GM18951 (cell line): ENCODE data around the gene SLC2A11.

Experiments
- POLR2A ChIP-seq: IDR thresholded peaks from 4 replicates; pipeline ENCODE4 v1.6.1; 2011; ENCODE audit warnings: mild to moderate bottlenecking; ENCODE audit not compliant: insufficient read length, insufficient read depth; ENCODE audit errors: extremely low read depth
- in situ Hi-C: fragments of 300-500 bp; cut with MboI; formaldehyde crosslinking; loops from one replicate; pipeline ENCODE4 v1.12.0; 2022; ENCODE audit warnings: low sequenced_read_pairs, mixed read lengths, inconsistent platforms; ENCODE audit not compliant: unreplicated experiment

Gene SLC2A11

DNA sequence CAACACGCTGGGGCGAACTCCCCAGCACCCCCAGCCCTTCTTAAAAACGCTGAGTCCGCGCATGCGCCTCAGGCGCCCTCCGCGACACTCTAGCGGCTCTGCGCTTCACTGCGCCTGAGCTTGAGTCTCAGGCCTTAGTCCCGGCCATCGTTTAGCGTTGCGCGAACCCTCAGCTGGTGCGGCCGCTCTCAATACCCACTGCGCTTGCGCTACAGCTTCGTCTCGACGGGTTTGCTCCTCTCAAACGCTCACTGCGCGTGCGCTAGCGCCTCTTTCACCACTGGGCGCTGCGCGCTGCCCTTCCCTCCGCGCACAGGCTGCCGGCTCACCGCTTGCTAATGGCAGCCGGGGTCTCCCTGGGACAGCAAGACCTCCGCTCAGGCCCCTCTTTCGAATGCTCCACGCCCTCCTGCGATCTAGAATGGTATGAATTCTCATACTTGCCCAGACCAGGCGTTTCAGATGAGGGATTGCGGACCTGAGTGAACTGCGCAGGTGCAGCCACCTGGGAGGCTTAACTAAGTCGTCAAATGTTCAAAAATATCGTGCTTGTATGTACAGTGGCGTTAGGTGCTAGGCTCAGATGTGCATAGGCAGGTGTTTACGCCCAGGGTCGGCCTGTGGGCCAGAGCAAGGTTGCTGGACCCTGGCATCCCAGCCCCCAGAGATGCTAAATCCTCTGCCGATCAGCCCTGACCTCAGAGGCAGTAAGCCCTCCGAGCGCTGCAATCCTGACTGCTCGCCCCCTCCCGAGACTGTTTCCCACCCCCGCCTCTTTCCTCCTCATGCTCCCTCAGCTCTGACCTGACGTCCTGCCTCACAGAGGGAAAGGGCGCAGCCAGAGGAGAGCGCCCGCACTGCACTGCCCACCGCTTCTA, at the start of gene SLC2A11:
Gene SLC2A11 (plus strand): TSS at position 270 of the 878 bp plus-strand sequence. CDS start 125 bp downstream, at position 395.
- TF ChIP-seq POLR2A: peak; percentile 92
- in situ Hi-C loops: no loop called here

DNA sequence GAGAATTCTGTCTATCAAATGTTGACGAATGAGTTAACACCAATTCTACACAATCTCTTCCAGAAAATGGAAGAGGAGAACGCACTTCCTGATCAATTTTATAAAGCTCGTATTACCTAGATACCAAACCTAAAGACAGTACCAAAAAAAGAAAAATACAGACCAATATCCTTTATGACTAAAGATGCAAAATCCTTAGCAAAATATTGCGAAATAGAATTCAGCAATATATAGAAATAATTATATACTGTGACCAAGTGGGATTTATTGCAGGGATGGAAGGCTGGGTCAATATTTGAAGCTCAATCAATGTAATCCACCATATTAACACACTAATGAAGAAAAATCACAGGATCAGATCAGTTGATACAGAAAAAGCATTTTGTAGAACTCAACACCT, 45.3 kb upstream of the SLC2A11 start:
- in situ Hi-C loops: no loop called here
- no peak for TF ChIP-seq POLR2A

- in situ Hi-C loops: no loop called here
- no peak for TF ChIP-seq POLR2A
These were observed 42.0 kb upstream of the SLC2A11 start for GRCh38 chr22:23815541-23816155.

DNA sequence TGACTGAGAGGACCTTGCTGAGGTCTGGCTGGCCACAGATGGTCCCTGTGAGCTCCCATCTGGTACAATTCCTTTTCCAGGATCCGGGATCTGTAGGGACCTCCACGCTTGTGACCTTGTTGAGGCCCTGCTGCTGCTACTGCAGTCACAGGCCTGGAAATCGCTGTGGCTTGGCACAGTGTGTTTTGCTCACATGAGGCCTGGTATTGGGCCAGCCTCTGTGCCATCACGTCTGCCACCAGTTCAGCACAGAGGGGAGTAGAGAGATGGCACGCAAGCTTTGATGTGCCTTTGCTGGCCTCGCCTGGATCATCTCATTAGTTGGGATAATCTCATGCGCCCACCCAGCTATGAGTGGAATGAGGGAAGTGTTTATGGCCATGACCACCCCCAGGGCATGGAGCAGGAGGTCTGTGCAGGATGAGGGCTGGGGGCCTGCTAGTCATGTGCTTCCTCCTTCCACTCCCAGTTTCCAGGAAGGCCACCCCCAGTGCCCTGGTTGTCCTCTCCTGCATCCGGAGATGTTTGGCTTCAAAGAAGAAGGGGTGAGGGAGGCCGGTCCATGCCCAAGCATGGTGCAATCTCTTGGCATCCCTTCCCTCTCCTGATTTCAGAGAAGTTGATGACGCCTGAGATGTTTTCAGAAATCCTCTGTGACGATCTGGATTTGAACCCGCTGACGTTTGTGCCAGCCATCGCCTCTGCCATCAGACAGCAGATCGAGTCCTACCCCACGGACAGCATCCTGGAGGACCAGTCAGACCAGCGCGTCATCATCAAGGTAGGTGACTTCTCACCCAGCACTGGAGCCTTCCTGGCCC, 41.3 kb upstream of the SLC2A11 start:
- in situ Hi-C loops: no loop called here
- TF ChIP-seq POLR2A: no peak

GRCh38 chr22:23817146-23817545, 40.5 kb upstream of the SLC2A11 start:
- TF ChIP-seq POLR2A: no peak
- in situ Hi-C loops: no loop called here

DNA sequence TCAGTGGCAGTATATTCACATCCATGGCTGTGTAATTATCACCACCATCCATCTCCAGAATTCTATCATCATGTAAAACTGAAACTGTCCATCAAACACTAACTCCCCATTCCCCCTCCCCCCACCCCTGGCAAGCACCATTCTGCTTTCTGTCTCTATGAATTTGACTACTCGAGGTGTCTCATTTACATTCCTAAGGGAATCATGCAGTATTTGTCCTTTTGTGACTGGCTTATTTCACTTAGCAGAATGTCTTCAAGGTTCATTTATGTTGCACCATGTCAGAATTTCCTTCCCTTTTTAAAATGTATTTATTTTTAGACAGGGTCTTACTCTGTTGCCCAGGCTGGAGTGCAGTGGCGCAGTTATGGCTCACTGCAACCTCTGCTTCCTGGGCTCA, 39.1 kb upstream of the SLC2A11 start:
- in situ Hi-C loops: no loop called here
- no peak for TF ChIP-seq POLR2A

- TF ChIP-seq POLR2A: no peak
- in situ Hi-C loops: no loop called here
These were observed 36.9 kb upstream of the SLC2A11 start for GRCh38 chr22:23820748-23821211.

DNA sequence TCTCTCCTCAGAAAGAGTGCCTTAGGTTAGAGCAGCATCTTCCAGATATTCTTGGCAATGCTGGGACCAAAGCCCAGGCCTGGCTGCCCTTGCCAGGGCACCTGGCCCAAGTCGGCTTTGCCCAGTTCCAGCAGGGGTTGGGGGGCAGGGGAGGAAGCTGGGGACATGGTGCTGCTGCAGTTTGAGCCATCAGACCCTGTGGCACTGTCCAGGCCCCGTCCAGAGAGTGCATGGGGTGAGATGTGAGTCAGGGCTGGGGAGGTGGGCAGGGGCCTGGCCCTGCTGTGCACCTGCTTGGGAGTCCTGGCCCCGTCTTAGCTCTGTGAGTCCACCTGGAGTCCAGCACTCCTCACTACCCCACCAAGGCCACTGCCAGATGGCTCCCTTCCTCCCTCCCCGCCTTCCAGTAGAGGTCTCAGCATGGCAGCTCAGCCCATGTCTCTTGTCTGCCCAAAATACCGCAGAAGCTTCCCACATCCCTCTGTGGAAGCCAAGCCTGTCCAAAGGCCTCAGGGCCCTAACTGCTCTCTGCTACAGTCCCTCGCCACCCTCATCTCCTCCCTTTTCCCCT, 35.5 kb upstream of the SLC2A11 start:
- in situ Hi-C loops: no loop called here
- TF ChIP-seq POLR2A: no peak

GRCh38 chr22:23823331-23823791, 34.3 kb upstream of the SLC2A11 start:
- in situ Hi-C loops: no loop called here
- TF ChIP-seq POLR2A: no peak

GRCh38 chr22:23824476-23825245, 33.0 kb upstream of the SLC2A11 start:
- in situ Hi-C loops: no loop called here
- TF ChIP-seq POLR2A: no peak

DNA sequence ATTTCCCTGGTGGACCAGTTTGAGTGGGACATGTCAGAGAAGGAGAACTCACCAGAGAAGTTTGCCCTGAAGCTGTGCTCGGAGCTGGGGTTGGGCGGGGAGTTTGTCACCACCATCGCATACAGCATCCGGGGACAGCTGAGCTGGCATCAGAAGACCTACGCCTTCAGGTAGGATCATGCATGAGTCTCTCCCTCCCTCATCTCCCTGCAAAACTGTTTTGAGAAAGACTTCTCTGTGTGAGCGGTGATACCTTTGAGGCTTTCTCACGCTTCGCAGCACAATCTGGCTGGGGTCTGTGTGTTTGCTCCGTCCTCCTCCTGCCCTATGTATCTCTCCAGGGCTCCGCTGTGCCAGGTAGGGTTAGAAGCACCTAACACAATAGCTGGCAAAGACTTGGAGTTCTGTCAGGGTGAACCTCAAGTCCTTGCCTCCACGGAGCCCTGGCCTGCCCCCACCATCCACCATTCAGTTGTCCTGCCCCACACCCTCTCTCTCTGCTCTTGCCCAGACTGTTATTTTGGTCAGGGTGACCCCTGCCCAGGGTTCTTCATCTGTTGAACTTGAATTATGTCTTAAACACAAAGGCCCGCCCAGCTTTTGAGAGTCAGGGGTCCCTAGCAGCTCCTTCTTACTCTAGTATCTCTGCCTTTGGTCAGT, 32.3 kb upstream of the SLC2A11 start:
- TF ChIP-seq POLR2A: no peak
- in situ Hi-C loops: no loop called here

GRCh38 chr22:23826510-23827350, 30.9 kb upstream of the SLC2A11 start:
- no peak for TF ChIP-seq POLR2A
- in situ Hi-C loops: no loop called here
